Ovary (tissue), 9 donors: ENCODE measurements around the gene SEC24C. TPM values are rescaled to one million over a fixed set of nuclear protein-coding genes. Genes with fewer than 3 reads are reported as not detected.
A peak's percentile ranks its signal among the peaks of the same experiment; 100 is the strongest.
"Not testable (repeated sequence)": the region's sequence is repeated elsewhere in the genome, so short reads cannot be mapped to it uniquely, and the experiment has no call there.

Source experiments
- DNase-seq, 5 donors: peaks; one replicate each; pipeline ENCODE4 v3.0.0-alpha.2; 2019 to 2020
- H3K27ac ChIP-seq, 2 donors: fragments of 200-600 bp; one replicate each; pipeline versions ENCODE4 v1.5.1 to v1.8.0; 2019 to 2022
- H3K27me3 ChIP-seq: fragments of 200-600 bp; one replicate; pipeline ENCODE4 v1.8.0; 2022
- H3K36me3 ChIP-seq: fragments of 200-600 bp; sonication (generic); one replicate; pipeline ENCODE4 v1.5.1; 2019
- H3K4me1 ChIP-seq: one replicate; pipeline ENCODE4 v1.8.1; 2013; ENCODE audit warnings: mild to moderate bottlenecking, moderate library complexity; ENCODE audit not compliant: insufficient read depth
- H3K4me3 ChIP-seq: fragments of 200-600 bp; sonication (generic); one replicate; pipeline ENCODE4 v1.5.1; 2017
- H3K9me3 ChIP-seq, 2 donors: fragments of 200-600 bp in 1 of 2; sonication (generic) in 1 of 2; one replicate each; pipeline versions ENCODE4 v1.5.1 to v1.8.1; 2013 to 2019; ENCODE audit warnings: mild to moderate bottlenecking in 1 of 2, moderate library complexity in 1 of 2
- CTCF ChIP-seq, 3 donors: fragments of 450-650 bp in 2 of 3; fragments of 200-600 bp in 1 of 3; IDR thresholded peaks; one replicate each; pipeline versions ENCODE4 v1.5.1 to v1.8.0; 2016 to 2022; ENCODE audit warnings: antibody characterized with exemption in 3 of 3, mild to moderate bottlenecking in 1 of 3
- EP300 ChIP-seq: sonication (generic); formaldehyde crosslinking; IDR thresholded peaks from one replicate; pipeline ENCODE4 v1.6.1; 2017; ENCODE audit warnings: antibody characterized with exemption
- POLR2A ChIP-seq: fragments of 450-650 bp; IDR thresholded peaks from one replicate; pipeline ENCODE4 v1.6.1; 2017; ENCODE audit warnings: antibody characterized with exemption, mild to moderate bottlenecking, moderate library complexity
- WGBS, 3 donors: extraction: QIAGEN DNeasy Blood & Tissue Kit in 1 of 3; methylation state at CpG; one replicate each; pipeline versions ENCODE4 v1.1.5 to v1.1.7; 2013 to 2017; 5-methylcytosine and 5-hydroxymethylcytosine counted together
- intact Hi-C, 4 donors: fragments of 100-400 bp; cut with DNase I; formaldehyde crosslinking; loops; one replicate each; pipeline versions ENCODE4 v1.11.0 to v1.15.1; 2022 to 2023
- polyA plus RNA-seq, 2 donors: library from polyadenylated mRNA; stranded (reverse); fragments of 200-250 nt in 1 of 2; fragments of 350-450 nt in 1 of 2; fragmentation: Illumina TruSeq in 1 of 2; extraction: RNeasy Lipid Tissue Mini Kit (QIAGEN cat#74804) in 1 of 2; gene quantifications; one replicate each; pipeline ENCODE4 v1.2.3, GENCODE V29; 2013 to 2014
- total RNA-seq, 7 donors: library from RNA; depleted of rRNA in 2 of 7; stranded (reverse); fragments of >200 nt in 2 of 7; fragmentation: NEBNext Ultra II Directional in 3 of 7; extraction: Animal tissue kit (Norgen Biotek cat#: 25700) in 3 of 7; gene quantifications; one replicate each; pipeline versions ENCODE4 v1.1.0 to v1.2.4, GENCODE V29; 2016 to 2023
- donor health status: DM: no; HTN: no; CAD: no; lungs with moderate emphysema.
- donor health status: DM: no; HTN: no; CAD: no.
- donor health status: Bipolar disorder and iron deficiency.
- donor health status: DM: yes; HTN: yes; CAD: no.
- donor health status: DM: no; HTN: no; CAD: no.
- donor health status: DM: yes; HTN: yes; CAD: no.

SEC24C gene
- total and polyA plus RNA-seq, 9 donors: 30.3 to 70.4 (median 58.8) TPM

GRCh38 chr10:73732931-73733623 is 11.1 kb upstream of the SEC24C start:
- intact Hi-C loops: no loop called here
- Histone ChIP-seq H3K27ac (no peak overlapping the region), H3K9me3 (no peaks in the 10 kb centered on the region), H3K4me3 (no peak overlapping the region), H3K27me3 (no peaks in the 10 kb centered on the region), H3K4me1 (peaks cover 9% of the 10 kb centered on the region), H3K36me3 (no peaks in the 10 kb centered on the region)
- DNase-seq: peak in 2 of 5 donors; percentile 29 to 41
- TF ChIP-seq EP300 (no peak), POLR2A (no peak), CTCF (IDR thresholded peaks at IDR 0.05) (no peak)
- WGBS, 3 donors: 63 to 68% (median 64%) methylated on average over 59 to 84 of the region's 84 CpGs

GRCh38 chr10:73734028-73734720 is 10.0 kb upstream of the SEC24C start:
- H3K4me1 ChIP-seq: peaks cover 9% of the 10 kb centered on the region
- 80 to 87% (median 85%) methylated on average over 13 to 16 of the region's 16 CpGs for WGBS, 3 donors
- TF ChIP-seq EP300 (no peak), POLR2A (no peak), CTCF (IDR thresholded peaks at IDR 0.05) (no peak)
- no peaks in the 10 kb centered on the region for H3K36me3 ChIP-seq
- H3K4me3 ChIP-seq: no peak overlapping the region
- H3K27me3 ChIP-seq: no peaks in the 10 kb centered on the region
- no peak overlapping the region for H3K27ac ChIP-seq
- no peak for DNase-seq
- intact Hi-C loops: no loop called here
- H3K9me3 ChIP-seq: no peaks in the 10 kb centered on the region

GRCh38 chr10:73734796-73735305 is 9.3 kb upstream of the SEC24C start:
- DNase-seq: peak in 1 of 5 donors; percentile 30
- no peak overlapping the region for H3K4me3 ChIP-seq
- peaks cover 7% of the 10 kb centered on the region for H3K4me1 ChIP-seq
- H3K27me3 ChIP-seq: no peaks in the 10 kb centered on the region
- no peaks in the 10 kb centered on the region for H3K9me3 ChIP-seq
- intact Hi-C loops: no loop called here
- H3K27ac ChIP-seq: no peak overlapping the region
- H3K36me3 ChIP-seq: no peaks in the 10 kb centered on the region
- TF ChIP-seq CTCF (IDR thresholded peaks at IDR 0.05) (no peak), POLR2A (no peak), EP300 (no peak)
- 74 to 87% (median 76%) methylated on average over 5 of the region's 5 CpGs for WGBS, 3 donors

GRCh38 chr10:73740501-73741254 is 3.5 kb upstream of the SEC24C start:
- H3K36me3 ChIP-seq, DNase-seq, H3K4me1 ChIP-seq, intact Hi-C loops, H3K4me3 ChIP-seq, H3K9me3 ChIP-seq, H3K27ac ChIP-seq, H3K27me3 ChIP-seq: not testable (repeated sequence)
- 91 to 94% (median 93%) methylated on average over 18 of the region's 18 CpGs for WGBS, 3 donors
